Neural crest cell (in vitro differentiated cells): ENCODE measurements around the gene SGMS1. TPM values are rescaled to one million over a fixed set of nuclear protein-coding genes. Genes with fewer than 3 reads are reported as not detected.

ENCODE experiments used
- DNase-seq: peaks from one replicate; pipeline ENCODE4 v3.0.0; 2021; ENCODE audit warnings: low read depth, mixed read lengths, low spot score
- H3K27ac Mint-ChIP-seq: one replicate; pipeline ENCODE4 v1.8.0; 2021; ENCODE audit warnings: mild to moderate bottlenecking, mixed read lengths; ENCODE audit not compliant: unreplicated experiment
- H3K27me3 Mint-ChIP-seq: 2 replicates; pipeline ENCODE4 v1.8.0; 2021; ENCODE audit warnings: low read depth, mild to moderate bottlenecking, mixed read lengths
- H3K36me3 Mint-ChIP-seq: 2 replicates; pipeline ENCODE4 v1.8.0; 2021; ENCODE audit warnings: low read depth, mild to moderate bottlenecking, mixed read lengths
- H3K4me1 Mint-ChIP-seq: 2 replicates; pipeline ENCODE4 v1.8.0; 2021; ENCODE audit warnings: mixed read lengths
- H3K4me3 Mint-ChIP-seq: one replicate; pipeline ENCODE4 v1.8.0; 2021; ENCODE audit warnings: mild to moderate bottlenecking, mixed read lengths
- H3K9me3 Mint-ChIP-seq: 2 replicates; pipeline ENCODE4 v1.8.0; 2021; ENCODE audit warnings: mixed read lengths
- CTCF ChIP-seq: fragments of 200-600 bp; sonication (generic); conservative IDR thresholded peaks from 2 replicates; pipeline ENCODE4 v1.5.0; 2021; ENCODE audit warnings: antibody characterized with exemption, mild to moderate bottlenecking
- total RNA-seq: library from RNA; stranded (reverse); gene quantifications from 2 replicates; pipeline ENCODE4 v1.2.1, GENCODE V29; 2021

SGMS1 gene
- total RNA-seq, 1 donor from 2014 or later: 14.4 TPM

DNA sequence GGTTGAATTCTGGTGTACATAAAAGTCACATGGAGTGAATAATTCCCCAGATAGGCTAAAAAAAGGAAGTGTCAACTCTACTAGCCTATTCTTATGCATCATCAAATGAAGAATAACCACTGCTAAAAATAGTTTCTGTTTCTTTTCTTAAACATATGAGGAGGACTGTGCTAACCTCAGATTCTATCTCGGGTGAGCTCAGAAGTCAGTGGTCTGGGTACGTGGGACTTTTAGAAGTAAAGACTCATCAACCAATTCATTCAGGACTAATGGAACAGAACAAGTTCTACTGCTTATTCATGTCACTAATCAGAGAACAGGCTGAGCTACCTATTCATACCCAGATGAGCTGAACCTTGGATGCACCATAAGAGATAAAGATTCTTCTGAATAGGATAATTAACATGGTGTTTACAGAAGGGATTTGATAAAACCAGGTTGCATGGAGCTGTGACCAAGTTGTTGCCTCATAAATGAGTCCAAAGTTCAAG, 362.9 kb downstream of the SGMS1 start:
- no peak overlapping the region for H3K4me3 Mint-ChIP-seq
- no peak for TF ChIP-seq CTCF

More for the DNA sequence above, 362.9 kb downstream of the SGMS1 start:
- no peaks in the 10 kb centered on the region for H3K36me3 Mint-ChIP-seq
- no peak for DNase-seq
- H3K9me3 Mint-ChIP-seq: peaks cover 3% of the 10 kb centered on the region
- H3K27me3 Mint-ChIP-seq: peaks cover 43% of the 10 kb centered on the region
- no peak overlapping the region for H3K27ac Mint-ChIP-seq
- H3K4me1 Mint-ChIP-seq: no peaks in the 10 kb centered on the region

Other genes with a start within 250 kb of the SGMS1 start
- gene ASAH2B, start 116.0 kb upstream of the SGMS1 start, total RNA-seq: 7.3 and 9.7 TPM in 2 replicates